HG02759 (cell line): ENCODE data around the gene RRP8.

Source experiments
- ATAC-seq: cut with Tn5 transposase; IDR thresholded peaks from one replicate; pipeline ENCODE4 v1.9.1; 2021; ENCODE audit warnings: mild to moderate bottlenecking, moderate library complexity; ENCODE audit not compliant: unreplicated experiment

The RRP8 gene

DNA sequence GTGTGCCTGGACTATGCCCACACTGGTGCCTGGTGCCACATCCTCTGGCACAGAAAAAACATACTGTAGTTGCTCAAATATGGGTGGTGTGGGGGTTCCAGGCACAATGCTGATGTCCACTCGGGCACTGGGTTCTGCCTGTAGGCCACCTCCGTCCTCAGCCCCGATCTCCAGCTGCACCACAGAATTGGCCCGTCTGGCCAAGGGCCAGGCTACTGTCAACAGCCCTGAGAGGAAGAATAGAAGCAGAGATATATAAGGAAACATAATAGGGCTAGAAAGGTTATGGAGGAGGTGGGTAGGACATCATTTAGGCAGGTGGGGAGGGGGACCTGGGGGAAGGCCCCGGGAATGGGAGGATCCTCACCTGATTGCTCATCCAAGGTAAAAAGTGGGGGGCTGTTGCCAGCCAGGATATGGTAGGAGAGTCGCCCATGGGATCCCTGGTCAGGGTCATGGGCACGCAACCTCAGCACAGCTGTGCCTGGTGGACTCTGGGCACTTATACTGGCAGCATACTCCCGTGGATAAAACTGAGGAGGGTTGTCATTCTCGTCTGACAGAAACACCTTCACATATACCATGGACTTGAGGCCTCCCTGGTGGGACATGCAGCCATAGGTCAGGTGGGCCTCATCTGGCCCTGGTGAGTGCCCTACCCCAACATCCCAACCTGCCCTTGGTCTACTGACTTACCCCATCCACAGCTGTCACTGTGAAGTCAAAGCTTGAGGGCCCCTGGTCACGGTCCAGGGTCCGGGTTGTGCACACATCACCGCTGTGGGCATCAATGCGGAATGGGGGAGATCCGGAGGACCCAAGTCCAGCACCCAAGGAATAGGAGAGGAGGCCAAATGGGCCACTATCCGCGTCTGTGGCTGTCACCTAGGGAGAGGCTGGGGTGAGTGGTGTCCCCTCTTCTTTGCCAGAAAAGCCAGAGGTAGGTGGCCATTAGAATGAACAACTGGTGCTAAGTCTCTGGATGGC, 30.3 kb upstream of the RRP8 start:
- no peak for ATAC-seq

DNA sequence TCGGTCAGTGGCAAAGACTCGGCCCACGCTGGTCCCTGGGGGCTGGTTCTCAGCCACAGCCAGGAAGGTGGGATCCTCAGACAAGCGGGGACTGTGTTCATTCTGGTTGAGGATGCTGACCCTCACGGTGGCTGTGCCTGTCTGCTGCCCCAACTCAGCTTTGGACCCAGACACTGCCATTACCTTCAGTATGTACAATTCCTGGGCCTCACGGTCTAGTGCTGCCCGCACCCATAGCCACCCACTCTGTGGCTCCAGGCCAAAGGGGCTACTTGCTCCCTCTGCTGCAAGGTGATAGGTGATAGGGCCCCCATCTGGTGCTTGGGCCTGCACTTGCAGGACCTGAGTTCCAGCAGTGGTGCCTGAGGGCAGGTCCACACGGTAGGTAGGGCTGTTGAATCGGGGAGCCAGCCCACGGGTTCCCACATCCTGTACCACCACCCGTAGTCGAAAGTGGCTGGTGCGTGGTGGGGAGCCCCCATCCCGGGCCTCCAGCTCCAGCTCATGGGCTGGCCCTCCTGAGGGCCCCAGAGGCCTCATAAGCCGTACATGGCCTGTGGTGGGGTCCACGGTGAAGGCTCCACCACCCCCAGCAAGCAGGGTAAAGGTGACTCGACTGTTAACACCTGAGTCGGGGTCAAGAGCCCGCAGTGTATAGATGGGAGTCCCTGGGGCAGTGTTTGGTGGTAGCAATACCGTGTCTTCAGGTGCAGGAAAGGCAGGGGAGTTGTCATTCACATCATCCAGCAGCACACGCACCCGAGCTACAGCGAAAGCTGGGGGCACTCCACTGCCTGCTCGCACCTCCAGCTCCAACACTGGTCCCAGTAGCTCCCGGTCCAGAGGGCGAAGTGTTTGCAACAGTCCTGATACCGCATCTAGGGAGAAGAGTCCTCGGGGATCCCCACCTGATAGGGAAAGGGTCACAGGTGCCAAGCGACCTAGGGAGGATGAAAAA, 29.0 kb upstream of the RRP8 start:
- ATAC-seq = no peak

DNA sequence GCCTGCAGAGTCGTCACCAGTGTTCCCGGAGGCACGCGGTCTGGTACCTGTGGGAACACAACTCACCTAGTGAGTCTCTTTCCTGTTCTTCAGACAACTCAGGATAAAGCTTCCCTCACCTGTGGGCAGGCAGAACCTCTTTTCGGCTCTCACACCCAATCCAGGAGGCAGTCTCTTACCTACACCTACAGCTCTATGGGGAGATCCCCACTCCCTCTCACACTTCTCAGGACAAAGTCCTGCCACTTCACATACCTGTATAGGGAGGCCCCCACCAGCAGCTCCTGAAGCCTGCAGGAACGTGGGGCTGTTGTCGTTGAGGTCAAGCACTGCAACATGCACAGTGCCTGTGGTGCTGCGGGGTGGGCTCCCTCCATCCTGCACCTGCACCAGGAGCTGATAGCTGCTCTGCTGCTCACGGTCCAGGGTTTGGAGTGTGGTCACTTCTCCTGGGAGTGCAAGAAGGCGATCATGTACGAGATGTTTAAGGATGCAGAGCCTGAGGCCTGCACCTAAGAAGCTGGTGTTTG, 28.0 kb upstream of the RRP8 start:
- no peak for ATAC-seq

DNA sequence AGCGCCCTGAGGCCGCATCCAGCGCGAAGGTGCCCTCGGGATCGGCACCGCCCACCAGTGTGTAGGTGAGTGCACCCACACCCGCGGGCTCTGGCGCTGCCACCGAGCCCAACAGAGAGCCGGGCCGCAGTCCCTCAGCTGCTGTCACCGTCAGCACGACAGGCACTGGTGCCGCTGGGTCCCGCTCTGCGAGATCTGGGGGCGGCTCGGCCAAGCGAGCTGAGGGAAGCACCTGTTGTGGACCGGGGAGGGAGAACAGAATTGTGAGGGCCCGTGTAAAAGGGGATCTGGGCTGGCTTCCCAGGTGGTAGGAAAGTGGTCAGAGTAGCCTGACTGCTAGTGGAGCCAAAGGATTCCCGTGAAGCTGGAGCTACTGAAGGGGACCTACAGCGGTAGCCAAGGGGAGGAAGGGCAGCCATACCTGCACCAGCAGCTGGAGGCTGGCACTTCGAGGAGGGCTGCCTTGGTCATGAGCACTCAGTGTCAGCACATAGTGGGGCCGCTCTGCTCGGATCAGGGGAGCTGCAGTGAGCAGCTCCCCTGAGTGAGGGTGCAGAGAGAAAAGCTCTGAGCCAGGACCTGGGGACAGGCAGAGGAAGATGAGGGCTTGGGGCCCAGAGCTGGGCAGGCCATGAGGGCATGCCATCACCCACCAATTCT, 27.3 kb upstream of the RRP8 start:
- ATAC-seq = no peak

DNA sequence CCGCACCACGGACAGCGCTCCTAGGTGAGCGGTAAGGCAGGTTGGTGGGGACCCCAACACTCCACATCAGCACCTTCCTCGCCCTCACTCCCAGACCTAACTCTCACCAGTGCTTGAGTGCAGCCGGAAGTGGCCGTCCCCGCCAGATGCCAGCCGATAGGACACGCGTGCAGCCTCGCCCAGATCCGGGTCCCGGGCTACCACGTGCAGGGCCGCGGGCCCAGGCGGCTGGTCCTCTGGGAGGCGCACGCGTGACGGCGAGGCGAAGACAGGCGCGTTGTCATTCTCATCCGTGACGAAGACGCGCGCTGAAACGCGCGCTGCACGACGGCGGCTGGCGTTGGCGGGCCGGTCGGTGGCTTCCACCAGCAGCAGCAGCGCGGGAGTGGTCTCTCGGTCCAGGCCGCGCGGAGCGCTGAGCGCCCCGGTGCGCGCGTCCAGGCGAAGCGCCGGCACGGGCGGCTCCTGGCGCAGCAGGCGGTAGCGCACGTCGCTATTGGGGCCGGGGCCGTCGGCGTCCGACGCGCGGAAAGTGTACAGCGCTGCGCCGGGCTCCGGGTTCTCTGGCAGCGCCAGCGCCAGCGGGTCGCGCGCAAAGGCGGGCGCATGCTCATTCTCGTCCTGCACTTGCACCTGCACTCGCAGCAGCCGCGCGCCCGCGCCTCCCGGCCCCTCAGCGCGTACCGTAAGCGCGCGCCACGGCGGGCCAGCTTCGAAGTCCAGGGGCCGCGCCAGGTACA, 26.6 kb upstream of the RRP8 start:
- ATAC-seq = no peak

DNA sequence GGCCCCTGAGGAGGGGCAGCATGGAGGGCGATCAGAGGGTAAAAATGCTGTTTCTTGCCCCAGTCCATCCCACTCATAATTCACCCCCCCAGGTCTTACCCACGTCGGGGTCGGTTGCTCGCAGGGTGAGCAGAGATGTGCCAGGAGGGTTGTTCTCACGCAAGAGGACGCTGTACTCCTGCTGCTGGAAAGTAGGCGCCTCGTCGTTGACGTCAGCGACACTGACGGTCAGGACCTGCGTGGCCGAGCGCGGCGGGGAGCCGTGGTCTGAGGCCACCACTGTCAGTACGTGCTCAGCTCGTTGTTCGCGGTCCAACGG, 26.1 kb upstream of the RRP8 start:
- ATAC-seq = no peak

DNA sequence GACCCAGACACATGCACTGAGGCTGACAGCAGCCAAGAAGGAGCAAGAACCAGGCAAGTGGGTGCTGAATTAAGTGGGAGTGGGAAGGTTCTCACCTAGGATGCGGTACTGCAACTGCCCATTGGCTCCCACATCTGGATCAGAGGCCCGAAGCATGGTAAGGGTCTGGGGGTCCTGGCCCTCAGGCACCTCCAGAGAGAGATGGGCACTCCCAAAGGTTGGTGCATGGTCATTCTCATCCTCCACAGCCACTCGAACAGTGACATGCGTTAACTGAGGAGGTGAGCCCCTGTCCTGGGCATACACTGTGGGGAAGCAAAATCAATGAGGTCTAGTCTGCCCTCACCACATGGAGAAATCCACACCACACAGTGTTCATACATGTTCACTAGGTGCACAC, 25.1 kb upstream of the RRP8 start:
- ATAC-seq = no peak

DNA sequence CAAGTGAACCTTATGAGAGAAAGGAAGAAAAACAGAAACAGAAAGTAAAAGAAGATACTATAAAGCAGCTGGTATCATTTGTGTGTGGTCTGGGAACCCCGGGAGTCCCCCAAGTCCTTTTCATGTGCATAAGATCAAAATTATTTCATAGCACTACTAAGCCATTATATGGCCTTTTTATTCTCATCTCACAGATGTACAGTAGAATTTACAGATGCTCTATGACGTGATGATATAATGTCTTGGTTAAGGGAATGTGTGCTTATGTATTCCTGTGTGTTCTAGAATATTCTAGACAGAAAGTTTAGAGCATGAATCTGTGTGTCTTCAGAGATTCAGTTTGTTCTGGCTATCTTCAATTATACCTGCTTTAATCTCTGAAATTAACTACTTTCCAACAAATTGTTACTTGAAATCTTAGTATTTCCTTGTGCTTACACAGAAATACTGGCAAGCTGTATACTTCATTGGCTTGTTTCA, 24.4 kb upstream of the RRP8 start:
- ATAC-seq = peak; percentile 78

DNA sequence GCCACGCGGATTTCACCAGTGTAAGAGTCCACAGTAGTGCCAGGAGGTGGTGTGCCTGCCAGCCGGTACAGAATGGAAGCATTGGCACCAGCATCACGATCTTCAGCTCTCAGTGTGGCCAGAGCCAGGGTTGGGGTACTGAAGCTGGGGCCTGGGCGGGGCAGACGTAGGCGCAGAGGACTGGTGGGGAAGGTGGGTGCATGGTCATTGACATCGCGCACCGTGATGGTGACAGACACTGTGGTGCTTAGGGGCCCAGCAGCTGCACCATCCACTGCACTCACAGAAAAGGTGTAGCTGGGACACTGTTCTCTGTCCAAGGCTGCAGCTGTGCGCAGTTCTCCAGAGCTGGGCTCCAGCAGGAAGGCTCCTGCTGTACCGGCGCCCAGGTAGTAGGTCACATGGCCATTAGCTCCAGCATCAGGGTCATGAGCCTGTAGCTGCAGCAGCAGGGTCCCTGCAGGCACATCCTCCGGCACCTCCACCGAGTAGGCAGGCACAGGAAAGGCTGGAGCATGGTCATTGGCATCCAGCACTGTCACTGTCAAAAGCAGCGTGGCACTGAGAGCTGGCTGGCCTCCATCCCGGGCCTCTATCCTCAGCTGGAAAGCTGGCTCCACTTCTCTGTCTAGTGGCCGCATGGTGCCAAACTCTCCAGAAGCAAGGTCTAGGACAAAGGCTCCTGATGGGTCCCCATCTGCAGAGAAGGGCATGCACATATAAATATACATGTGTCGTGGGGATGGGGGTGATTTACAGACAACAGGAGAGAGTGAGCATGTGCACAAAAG, 23.8 kb upstream of the RRP8 start:
- no peak for ATAC-seq

DNA sequence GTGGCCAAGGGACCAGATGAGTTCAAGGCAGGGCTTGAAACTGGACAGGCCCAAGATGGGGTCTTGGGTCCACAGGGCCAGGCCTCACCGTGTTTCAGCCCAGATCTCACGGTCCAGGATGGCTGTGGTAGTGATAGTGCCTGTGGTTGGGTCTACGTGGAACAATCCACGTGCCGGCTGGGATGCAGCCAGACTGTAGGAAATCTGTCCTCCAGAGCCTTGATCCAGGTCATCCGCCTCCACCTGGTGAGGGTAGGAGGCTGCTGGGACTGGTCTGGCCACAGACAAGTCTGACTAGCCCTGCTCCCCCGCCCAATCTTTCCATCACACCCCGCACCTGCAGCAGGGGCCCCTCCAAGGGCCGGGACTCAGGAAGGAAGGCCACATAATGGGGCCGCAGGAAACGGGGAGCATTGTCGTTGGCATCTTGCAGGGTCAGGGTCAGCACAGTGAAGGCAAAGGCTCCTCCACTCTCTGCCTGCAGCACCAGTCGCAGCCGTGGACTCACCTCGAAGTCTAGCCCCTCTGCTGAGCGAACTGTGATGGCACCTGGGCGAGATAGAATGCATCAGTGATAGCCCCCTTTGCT, 22.5 kb upstream of the RRP8 start:
- ATAC-seq = no peak

DNA sequence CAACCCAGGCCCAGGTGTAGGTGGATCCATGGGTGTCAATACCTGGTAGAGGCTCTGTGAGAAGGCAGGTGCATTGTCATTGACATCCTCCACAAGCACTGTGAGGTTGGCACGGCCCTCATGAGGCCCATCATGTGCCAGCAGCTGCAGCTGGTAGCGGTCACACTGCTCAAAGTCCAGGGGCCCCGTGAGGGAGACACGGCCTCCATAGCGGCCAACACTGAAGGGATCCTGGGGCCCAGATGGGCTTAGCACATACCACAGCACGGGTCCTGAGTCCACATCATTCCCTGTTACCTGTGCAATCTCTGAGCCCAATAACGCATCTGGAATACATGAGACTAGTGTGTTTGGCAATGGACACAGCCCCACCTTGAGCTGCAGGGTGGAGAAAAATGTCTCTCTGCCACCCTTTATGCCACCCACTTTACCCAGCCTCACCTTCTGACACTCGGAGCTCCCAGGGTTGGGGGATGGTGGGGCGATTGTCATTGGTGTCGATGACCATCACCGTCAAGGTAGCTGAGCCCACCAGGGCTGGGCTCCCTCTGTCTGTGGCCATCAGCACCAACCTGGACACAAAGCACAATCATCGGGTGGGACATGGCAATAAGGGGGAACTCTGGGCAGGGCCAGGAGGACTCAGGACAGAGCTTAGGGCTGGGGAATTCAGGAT, 21.9 kb upstream of the RRP8 start:
- ATAC-seq = no peak

DNA sequence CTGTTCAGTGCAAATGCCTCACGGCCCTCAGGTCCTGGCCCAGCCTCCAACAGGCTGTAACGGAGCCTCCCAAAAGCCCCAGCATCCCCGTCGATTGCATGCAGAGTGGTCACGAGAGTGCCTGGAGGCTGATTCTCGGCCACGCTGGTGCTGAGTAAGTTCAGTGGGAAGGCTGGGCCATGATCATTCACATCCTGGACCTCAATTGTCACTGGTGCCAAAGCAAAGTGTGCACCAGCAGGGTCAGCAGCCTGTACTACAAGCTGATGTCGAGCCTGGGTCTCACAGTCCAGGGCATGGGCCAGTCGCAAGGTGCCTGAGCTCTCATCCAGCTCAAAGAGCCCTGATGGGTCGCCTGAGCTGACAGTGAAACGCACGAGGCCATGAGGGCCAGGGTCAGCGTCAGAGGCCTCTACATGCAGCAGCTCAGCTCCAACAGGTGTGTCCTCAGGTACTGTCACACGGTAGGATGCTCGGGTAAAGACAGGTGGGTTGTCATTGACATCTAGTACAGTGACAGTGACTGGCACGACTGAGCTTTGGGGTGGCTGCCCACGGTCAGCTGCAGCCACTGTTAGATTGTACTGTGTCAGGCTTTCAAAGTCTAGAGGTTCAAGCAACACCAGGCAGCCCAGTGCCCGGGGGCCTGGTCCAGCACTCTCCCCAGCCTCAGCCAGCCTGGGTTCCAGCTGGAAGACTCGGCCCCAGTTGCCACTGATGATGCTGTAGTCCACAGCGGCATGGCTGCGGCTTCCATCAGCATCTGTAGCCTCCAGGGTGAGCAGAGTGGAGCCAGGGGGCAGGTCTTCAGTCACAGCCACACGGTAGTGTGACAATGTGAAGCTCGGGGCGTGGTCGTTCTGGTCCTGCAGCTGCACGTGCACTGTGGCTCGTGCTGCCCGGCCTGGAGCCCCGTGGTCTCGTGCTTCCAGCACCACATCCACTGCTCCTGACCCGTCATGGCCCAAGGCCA, 20.3 kb upstream of the RRP8 start:
- ATAC-seq = no peak

DNA sequence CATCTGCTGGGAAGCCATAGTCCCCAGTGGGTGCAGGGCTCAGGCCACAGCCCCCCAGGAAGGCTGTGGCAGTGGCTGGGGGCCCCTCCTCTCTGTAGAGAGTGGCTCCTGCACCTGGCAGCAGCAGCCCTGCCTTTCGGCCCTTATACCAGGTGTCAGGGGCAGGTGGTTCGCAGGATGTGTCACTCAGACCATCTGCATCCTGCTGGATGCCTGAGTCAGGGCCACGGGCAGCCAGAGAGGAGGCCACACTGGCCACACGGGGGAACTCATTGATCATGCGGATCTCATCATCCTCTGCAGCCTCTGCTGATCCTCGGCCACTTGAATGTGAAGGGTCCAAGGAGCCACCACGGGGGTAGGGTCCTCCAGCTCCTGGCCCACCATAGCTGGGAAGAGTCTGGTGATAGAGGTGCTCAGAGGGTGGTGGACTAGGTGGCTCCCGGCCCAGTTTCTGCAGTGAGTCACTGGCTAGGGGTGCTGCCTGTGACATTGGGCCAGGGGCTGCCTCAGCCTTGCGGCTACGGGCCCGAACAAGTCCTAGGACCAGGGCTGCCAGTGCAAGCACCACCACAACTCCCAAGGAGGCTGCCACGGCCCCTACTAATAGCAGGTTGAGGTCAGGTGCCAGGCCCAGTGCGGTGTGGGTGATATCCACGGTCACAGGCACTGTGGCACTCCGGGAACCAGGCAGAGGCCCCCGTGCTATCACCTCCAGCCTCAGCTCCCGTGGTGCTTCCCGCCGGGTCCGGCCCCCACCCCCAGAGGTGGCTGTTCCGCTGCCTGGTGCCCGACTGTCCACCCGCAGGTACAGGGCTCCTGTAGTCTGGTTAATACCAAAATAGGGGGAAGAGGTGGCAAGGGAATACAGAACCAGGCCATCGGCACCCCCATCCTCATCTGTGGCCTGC, 19.1 kb upstream of the RRP8 start:
- no peak for ATAC-seq

DNA sequence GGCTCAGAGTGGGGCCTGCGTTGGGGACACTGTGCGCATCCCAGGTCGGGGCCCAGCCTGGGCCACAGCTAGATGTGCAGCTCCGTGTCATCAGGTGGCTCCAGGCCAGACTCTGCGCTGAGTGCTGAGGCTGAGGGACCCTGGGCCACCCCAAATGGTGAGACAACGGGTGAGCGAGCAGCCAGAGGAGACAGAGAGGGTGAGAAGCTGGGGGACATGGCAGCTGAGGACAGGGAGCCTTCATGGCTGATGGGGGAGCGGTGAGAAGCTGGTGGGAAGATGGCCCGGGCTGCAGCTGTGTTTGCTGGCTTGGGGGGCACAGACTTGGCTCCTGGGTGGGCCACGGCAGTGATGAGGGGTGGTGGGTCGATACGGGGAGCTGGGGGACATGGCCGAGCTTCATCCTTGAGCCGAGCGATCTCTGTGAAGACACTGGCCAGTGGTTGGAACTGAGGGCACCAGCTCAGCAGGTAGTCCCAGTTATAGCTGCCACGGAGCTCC, 18.3 kb upstream of the RRP8 start:
- no peak for ATAC-seq

DNA sequence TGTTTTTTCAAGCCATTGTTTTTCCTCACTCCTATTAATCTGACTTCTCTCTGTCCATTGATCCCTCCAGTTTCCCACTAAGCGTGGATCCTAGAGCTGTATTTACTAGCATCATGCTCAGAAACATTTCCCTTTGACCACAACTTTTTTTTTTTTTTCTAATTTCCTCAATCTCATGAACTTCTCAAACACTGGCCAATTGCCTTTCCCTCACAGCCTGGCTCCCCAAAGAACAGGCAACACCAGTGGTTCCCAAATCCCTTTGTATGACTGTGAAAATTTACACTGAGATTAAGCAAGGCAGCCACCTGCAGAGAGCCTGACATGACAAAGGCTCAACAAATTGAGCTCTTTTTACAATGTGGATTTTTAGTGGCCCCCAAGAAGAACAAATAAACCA, 17.2 kb upstream of the RRP8 start:
- no peak for ATAC-seq
